22Rv1 (cell line): ENCODE results near the gene NYAP2.

Source experiments
- ZFX ChIP-seq: fragments of 450-650 bp; IDR thresholded peaks from 2 replicates; pipeline ENCODE4 v1.6.1; 2017; ENCODE audit warnings: antibody characterized with exemption, borderline replicate concordance
- TF ChIP-seq, protein P1 (sequence below): fragments of 450-650 bp; IDR thresholded peaks from 2 replicates; pipeline ENCODE4 v1.5.1; 2017; ENCODE audit warnings: mild to moderate bottlenecking

DNA sequence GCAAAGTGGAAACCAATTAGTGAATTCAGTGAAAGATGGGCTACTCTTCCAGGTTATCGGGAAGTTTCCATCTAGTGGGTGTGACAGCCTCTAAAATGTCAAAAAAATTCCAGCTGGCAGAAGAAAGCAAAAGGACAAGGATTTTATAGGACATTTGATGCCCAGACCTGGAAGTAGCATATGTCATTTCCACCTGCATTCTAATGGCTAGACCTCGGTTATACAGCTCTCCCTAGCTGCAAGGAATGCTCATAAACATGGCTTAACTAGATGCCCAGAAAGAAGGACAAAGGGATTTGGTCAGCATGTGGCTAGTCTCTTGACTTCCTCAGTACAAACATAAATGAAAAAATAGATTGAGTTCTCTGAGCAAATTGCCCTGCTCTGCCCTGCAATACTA is 215.4 kb downstream of the NYAP2 start:
- TF ChIP-seq, protein P1, sequence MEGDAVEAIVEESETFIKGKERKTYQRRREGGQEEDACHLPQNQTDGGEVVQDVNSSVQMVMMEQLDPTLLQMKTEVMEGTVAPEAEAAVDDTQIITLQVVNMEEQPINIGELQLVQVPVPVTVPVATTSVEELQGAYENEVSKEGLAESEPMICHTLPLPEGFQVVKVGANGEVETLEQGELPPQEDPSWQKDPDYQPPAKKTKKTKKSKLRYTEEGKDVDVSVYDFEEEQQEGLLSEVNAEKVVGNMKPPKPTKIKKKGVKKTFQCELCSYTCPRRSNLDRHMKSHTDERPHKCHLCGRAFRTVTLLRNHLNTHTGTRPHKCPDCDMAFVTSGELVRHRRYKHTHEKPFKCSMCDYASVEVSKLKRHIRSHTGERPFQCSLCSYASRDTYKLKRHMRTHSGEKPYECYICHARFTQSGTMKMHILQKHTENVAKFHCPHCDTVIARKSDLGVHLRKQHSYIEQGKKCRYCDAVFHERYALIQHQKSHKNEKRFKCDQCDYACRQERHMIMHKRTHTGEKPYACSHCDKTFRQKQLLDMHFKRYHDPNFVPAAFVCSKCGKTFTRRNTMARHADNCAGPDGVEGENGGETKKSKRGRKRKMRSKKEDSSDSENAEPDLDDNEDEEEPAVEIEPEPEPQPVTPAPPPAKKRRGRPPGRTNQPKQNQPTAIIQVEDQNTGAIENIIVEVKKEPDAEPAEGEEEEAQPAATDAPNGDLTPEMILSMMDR, result no peak
- TF ChIP-seq ZFX, result no peak
